ENCODE measurements around the gene LYZL1.

Gene LYZL1

DNA sequence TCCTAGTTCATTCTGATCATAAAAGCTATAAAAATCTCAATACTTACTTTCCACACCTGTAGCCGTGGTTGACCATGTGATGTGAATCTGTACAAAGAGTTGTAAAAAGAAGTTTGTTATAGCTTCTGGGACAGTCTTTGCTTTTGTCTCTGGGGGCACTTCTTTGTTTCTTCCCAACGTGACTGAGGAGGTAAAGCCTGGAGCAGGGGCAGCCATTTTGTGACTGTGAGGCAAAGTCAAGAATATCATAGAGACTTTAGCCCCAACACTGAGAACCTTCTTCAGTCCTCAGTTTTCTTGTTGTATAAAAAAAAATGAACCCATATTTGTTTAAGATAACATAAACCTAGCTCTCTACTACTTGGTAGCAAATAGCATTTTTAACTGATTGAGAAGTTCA lies 29.4 kb upstream of the LYZL1 start:
- H3K9ac ChIP-seq (ENCODE audit: low read depth in 1 of 2, low read length in 2 of 2): no peak overlapping the region
- H3K9me3 ChIP-seq (ENCODE audit: control insufficient read depth in 1 of 2, low read length in 2 of 2): no peaks in the 10 kb centered on the region
- H3K27me3 ChIP-seq (ENCODE audit: control insufficient read depth in 1 of 2, insufficient read depth in 2 of 2, low read length in 2 of 2): peaks cover 0 to 8% of the 10 kb centered on the region in 2 donors
- H3K27ac ChIP-seq (ENCODE audit: low read depth, low read length): no peak overlapping the region
- peaks cover 0 to 3% of the 10 kb centered on the region in 2 donors for H3K4me1 ChIP-seq (ENCODE audit: control insufficient read depth in 1 of 2, insufficient read depth in 2 of 2, low read length in 2 of 2)
- no peak overlapping the region for H3K4me3 ChIP-seq (ENCODE audit: low read depth in 1 of 2, low read length in 2 of 2)
- no peaks in the 10 kb centered on the region for H3K36me3 ChIP-seq (ENCODE audit: control insufficient read depth in 1 of 2, insufficient read depth in 2 of 2, low read length in 2 of 2)

GRCh38 chr10:29263506-29263905 lies 25.4 kb upstream of the LYZL1 start:
- H3K27me3 ChIP-seq (ENCODE audit: control insufficient read depth in 1 of 2, insufficient read depth in 2 of 2, low read length in 2 of 2): peaks cover 0 to 2% of the 10 kb centered on the region in 2 donors
- no peaks in the 10 kb centered on the region for H3K4me1 ChIP-seq (ENCODE audit: control insufficient read depth in 1 of 2, insufficient read depth in 2 of 2, low read length in 2 of 2)
- no peak overlapping the region for H3K9ac ChIP-seq (ENCODE audit: low read depth in 1 of 2, low read length in 2 of 2)
- no peaks in the 10 kb centered on the region for H3K9me3 ChIP-seq (ENCODE audit: control insufficient read depth in 1 of 2, low read length in 2 of 2)
- H3K4me3 ChIP-seq (ENCODE audit: low read depth in 1 of 2, low read length in 2 of 2): no peak overlapping the region
- no peaks in the 10 kb centered on the region for H3K36me3 ChIP-seq (ENCODE audit: control insufficient read depth in 1 of 2, insufficient read depth in 2 of 2, low read length in 2 of 2)
- no peak overlapping the region for H3K27ac ChIP-seq (ENCODE audit: low read depth, low read length)

DNA sequence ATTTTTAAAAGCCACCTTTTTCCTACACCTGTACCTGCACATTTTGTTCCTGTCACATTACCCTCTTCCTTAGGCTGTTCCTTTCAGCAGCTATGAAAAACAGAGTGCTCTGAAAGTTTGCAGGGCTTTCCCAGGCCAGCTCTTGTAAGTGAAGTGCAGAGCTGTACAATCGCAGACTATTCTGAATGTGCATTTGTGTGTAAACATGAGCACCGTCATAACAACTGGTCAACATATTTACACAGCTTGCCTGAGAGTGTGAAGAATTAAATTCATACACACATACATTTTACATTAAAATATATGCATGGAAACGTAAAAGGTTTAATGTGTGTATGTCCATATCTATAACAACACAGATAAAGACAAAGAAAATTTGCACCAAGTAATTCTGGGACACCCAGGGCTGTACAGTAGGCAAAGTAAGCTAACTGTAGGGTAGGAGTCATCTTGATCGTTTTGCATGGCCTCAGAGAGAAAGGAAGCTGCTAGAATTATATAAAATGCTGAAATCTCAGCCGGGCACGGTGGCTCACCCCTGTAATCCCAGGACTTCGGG lies 23.6 kb upstream of the LYZL1 start:
- Histone ChIP-seq H3K27me3 (ENCODE audit: control insufficient read depth in 1 of 2, insufficient read depth in 2 of 2, low read length in 2 of 2) (peaks cover 0 to 2% of the 10 kb centered on the region in 2 donors), H3K4me3 (ENCODE audit: low read depth in 1 of 2, low read length in 2 of 2) (no peak overlapping the region), H3K9ac (ENCODE audit: low read depth in 1 of 2, low read length in 2 of 2) (no peak overlapping the region), H3K4me1 (ENCODE audit: control insufficient read depth in 1 of 2, insufficient read depth in 2 of 2, low read length in 2 of 2) (no peaks in the 10 kb centered on the region), H3K27ac (ENCODE audit: low read depth, low read length) (no peak overlapping the region), H3K9me3 (ENCODE audit: control insufficient read depth in 1 of 2, low read length in 2 of 2) (no peaks in the 10 kb centered on the region), H3K36me3 (ENCODE audit: control insufficient read depth in 1 of 2, insufficient read depth in 2 of 2, low read length in 2 of 2) (no peaks in the 10 kb centered on the region)

DNA sequence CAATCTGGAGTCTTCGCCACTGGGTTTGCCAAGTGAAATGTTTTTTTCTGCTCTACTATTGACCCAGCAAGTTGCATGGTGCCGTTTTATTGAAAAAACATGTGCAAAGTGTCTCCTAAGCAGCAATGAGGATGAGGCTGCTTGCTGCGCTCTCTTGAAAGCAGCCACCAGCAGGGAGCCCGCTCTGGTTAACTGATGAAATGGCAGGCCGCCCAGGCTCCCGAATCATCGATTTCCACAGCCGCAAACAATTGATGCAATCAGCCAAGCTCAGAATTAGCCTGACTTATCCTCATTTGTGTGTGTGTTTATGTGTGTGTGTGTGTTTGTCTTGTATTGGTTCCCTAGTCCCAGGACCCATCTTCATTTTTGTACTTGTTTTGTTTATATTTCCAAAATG lies 22.2 kb upstream of the LYZL1 start:
- Histone ChIP-seq H3K27me3 (ENCODE audit: control insufficient read depth in 1 of 2, insufficient read depth in 2 of 2, low read length in 2 of 2) (no peaks in the 10 kb centered on the region), H3K27ac (ENCODE audit: low read depth, low read length) (no peak overlapping the region), H3K9ac (ENCODE audit: low read depth in 1 of 2, low read length in 2 of 2) (no peak overlapping the region)

DNA sequence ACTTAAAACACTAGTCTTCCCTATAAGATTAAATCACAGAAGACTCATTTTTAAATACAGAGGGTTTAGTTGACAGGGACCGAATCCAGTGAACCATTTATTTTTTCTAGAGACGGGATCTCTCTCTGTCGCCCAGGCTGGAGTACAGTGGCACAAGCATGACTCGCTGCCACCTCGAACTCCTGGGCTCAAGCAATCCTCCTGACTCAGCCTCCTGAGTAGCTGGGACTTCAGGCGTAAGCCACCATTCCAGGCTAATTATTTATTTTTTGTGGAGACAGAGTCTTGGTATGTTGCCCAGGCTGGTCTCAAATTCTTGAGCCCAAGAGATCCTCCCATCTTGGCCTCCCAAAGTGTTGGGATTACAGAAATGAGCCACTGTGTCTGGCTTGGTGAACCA lies 20.9 kb upstream of the LYZL1 start:
- Histone ChIP-seq H3K4me3 (ENCODE audit: low read depth in 1 of 2, low read length in 2 of 2) (no peak overlapping the region), H3K27ac (ENCODE audit: low read depth, low read length) (no peak overlapping the region), H3K4me1 (ENCODE audit: control insufficient read depth in 1 of 2, insufficient read depth in 2 of 2, low read length in 2 of 2) (no peaks in the 10 kb centered on the region), H3K27me3 (ENCODE audit: control insufficient read depth in 1 of 2, insufficient read depth in 2 of 2, low read length in 2 of 2) (no peaks in the 10 kb centered on the region), H3K36me3 (ENCODE audit: control insufficient read depth in 1 of 2, insufficient read depth in 2 of 2, low read length in 2 of 2) (no peaks in the 10 kb centered on the region), H3K9me3 (ENCODE audit: control insufficient read depth in 1 of 2, low read length in 2 of 2) (no peaks in the 10 kb centered on the region), H3K9ac (ENCODE audit: low read depth in 1 of 2, low read length in 2 of 2) (no peak overlapping the region)

More for the DNA sequence above, 22.2 kb upstream of the LYZL1 start:
- H3K4me1 ChIP-seq (ENCODE audit: control insufficient read depth in 1 of 2, insufficient read depth in 2 of 2, low read length in 2 of 2): no peaks in the 10 kb centered on the region
- H3K36me3 ChIP-seq (ENCODE audit: control insufficient read depth in 1 of 2, insufficient read depth in 2 of 2, low read length in 2 of 2): no peaks in the 10 kb centered on the region
- no peak overlapping the region for H3K4me3 ChIP-seq (ENCODE audit: low read depth in 1 of 2, low read length in 2 of 2)
- no peaks in the 10 kb centered on the region for H3K9me3 ChIP-seq (ENCODE audit: control insufficient read depth in 1 of 2, low read length in 2 of 2)

DNA sequence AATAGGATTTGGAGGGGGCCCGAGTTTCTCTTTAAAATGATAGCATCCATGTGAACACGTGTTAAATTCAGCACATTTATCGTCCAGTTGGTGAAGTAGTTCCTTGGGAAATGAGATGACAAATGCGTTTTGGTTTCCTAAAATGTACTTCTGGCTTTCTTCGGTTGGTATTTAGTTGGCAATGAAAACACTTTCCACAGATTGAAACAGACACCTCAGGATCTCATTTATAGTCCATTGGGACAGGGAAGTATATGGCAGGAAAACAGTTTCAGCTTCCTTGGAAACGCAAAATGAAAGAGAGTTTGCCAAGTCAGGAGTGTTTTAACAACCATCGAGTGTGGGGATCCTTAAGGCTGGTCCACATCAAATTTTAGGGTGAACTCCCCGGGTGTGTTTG lies 19.4 kb upstream of the LYZL1 start:
- no peaks in the 10 kb centered on the region for H3K27me3 ChIP-seq (ENCODE audit: control insufficient read depth in 1 of 2, insufficient read depth in 2 of 2, low read length in 2 of 2)
- no peaks in the 10 kb centered on the region for H3K9me3 ChIP-seq (ENCODE audit: control insufficient read depth in 1 of 2, low read length in 2 of 2)
- H3K9ac ChIP-seq (ENCODE audit: low read depth in 1 of 2, low read length in 2 of 2): no peak overlapping the region
- no peaks in the 10 kb centered on the region for H3K36me3 ChIP-seq (ENCODE audit: control insufficient read depth in 1 of 2, insufficient read depth in 2 of 2, low read length in 2 of 2)
- no peak overlapping the region for H3K4me3 ChIP-seq (ENCODE audit: low read depth in 1 of 2, low read length in 2 of 2)
- no peak overlapping the region for H3K27ac ChIP-seq (ENCODE audit: low read depth, low read length)
- no peaks in the 10 kb centered on the region for H3K4me1 ChIP-seq (ENCODE audit: control insufficient read depth in 1 of 2, insufficient read depth in 2 of 2, low read length in 2 of 2)

DNA sequence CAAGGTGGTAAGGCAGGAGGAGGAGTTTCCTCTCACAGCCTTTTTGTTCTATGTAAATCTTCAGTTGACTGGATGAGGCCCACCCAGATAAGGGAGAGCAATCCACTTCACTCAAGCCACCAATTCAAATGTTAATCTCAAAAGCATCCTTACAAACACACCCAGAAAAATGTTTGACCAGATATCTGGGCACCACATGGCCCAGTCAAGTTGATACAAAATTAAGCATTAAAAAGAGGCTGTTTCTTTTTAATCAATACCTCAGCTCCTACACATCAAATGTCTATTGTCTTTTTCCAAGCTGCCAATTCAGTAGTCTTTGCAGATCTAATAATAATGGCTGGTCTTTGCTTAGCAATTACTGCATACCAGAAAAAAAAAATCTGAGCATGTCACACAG lies 18.0 kb upstream of the LYZL1 start:
- Histone ChIP-seq H3K27me3 (ENCODE audit: control insufficient read depth in 1 of 2, insufficient read depth in 2 of 2, low read length in 2 of 2) (no peaks in the 10 kb centered on the region), H3K4me3 (ENCODE audit: low read depth in 1 of 2, low read length in 2 of 2) (no peak overlapping the region), H3K4me1 (ENCODE audit: control insufficient read depth in 1 of 2, insufficient read depth in 2 of 2, low read length in 2 of 2) (no peaks in the 10 kb centered on the region), H3K36me3 (ENCODE audit: control insufficient read depth in 1 of 2, insufficient read depth in 2 of 2, low read length in 2 of 2) (no peaks in the 10 kb centered on the region), H3K27ac (ENCODE audit: low read depth, low read length) (no peak overlapping the region), H3K9me3 (ENCODE audit: control insufficient read depth in 1 of 2, low read length in 2 of 2) (no peaks in the 10 kb centered on the region), H3K9ac (ENCODE audit: low read depth in 1 of 2, low read length in 2 of 2) (no peak overlapping the region)

DNA sequence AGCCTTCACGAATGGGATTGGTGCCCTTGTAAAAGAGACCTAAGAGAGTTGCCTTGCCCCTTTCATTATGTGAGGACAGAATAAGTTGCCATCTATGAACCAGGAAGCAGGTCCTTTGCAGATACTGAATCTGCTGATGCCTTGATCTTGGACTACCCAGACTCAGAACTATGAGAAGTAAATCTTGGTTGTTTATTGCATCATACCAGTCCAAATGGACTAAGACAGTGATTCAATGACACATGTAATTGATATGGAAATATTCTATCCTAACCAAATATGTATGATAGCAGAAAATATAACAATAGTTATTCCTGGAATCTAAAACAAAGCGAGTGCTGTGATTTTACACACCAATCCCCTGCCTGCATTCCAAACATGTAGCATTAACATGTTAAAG lies 17.0 kb upstream of the LYZL1 start:
- Histone ChIP-seq H3K9ac (ENCODE audit: low read depth in 1 of 2, low read length in 2 of 2) (no peak overlapping the region), H3K4me3 (ENCODE audit: low read depth in 1 of 2, low read length in 2 of 2) (no peak overlapping the region), H3K4me1 (ENCODE audit: control insufficient read depth in 1 of 2, insufficient read depth in 2 of 2, low read length in 2 of 2) (no peaks in the 10 kb centered on the region), H3K9me3 (ENCODE audit: control insufficient read depth in 1 of 2, low read length in 2 of 2) (no peaks in the 10 kb centered on the region), H3K36me3 (ENCODE audit: control insufficient read depth in 1 of 2, insufficient read depth in 2 of 2, low read length in 2 of 2) (no peaks in the 10 kb centered on the region), H3K27me3 (ENCODE audit: control insufficient read depth in 1 of 2, insufficient read depth in 2 of 2, low read length in 2 of 2) (no peaks in the 10 kb centered on the region), H3K27ac (ENCODE audit: low read depth, low read length) (no peak overlapping the region)

GRCh38 chr10:29273478-29273877 lies 15.4 kb upstream of the LYZL1 start:
- Histone ChIP-seq H3K4me3 (ENCODE audit: low read depth in 1 of 2, low read length in 2 of 2) (no peak overlapping the region), H3K27ac (ENCODE audit: low read depth, low read length) (no peak overlapping the region), H3K27me3 (ENCODE audit: control insufficient read depth in 1 of 2, insufficient read depth in 2 of 2, low read length in 2 of 2) (no peaks in the 10 kb centered on the region), H3K4me1 (ENCODE audit: control insufficient read depth in 1 of 2, insufficient read depth in 2 of 2, low read length in 2 of 2) (no peaks in the 10 kb centered on the region), H3K36me3 (ENCODE audit: control insufficient read depth in 1 of 2, insufficient read depth in 2 of 2, low read length in 2 of 2) (no peaks in the 10 kb centered on the region), H3K9ac (ENCODE audit: low read depth in 1 of 2, low read length in 2 of 2) (no peak overlapping the region), H3K9me3 (ENCODE audit: control insufficient read depth in 1 of 2, low read length in 2 of 2) (no peaks in the 10 kb centered on the region)

GRCh38 chr10:29276251-29276850 lies 12.5 kb upstream of the LYZL1 start:
- no peaks in the 10 kb centered on the region for H3K4me1 ChIP-seq (ENCODE audit: control insufficient read depth in 1 of 2, insufficient read depth in 2 of 2, low read length in 2 of 2)
- H3K27me3 ChIP-seq (ENCODE audit: control insufficient read depth in 1 of 2, insufficient read depth in 2 of 2, low read length in 2 of 2): no peaks in the 10 kb centered on the region
- H3K27ac ChIP-seq (ENCODE audit: low read depth, low read length): no peak overlapping the region
- H3K4me3 ChIP-seq (ENCODE audit: low read depth in 1 of 2, low read length in 2 of 2): no peak overlapping the region
- H3K36me3 ChIP-seq (ENCODE audit: control insufficient read depth in 1 of 2, insufficient read depth in 2 of 2, low read length in 2 of 2): no peaks in the 10 kb centered on the region
- H3K9ac ChIP-seq (ENCODE audit: low read depth in 1 of 2, low read length in 2 of 2): no peak overlapping the region
- no peaks in the 10 kb centered on the region for H3K9me3 ChIP-seq (ENCODE audit: control insufficient read depth in 1 of 2, low read length in 2 of 2)
